D721Med (cell line): ENCODE results near the gene LHX4.
A peak's percentile ranks its signal among the peaks of the same experiment; 100 is the strongest.

ENCODE experiments used
- DNase-seq: peaks from one replicate; pipeline ENCODE4 v3.0.0; 2011; ENCODE audit warnings: low spot score; ENCODE audit not compliant: insufficient read length
- FAIRE-seq: peaks from 2 replicates; lab custom pipeline; 2011; peaks lifted over from hg19 to GRCh38; lab: Jason Lieb, UNC
- CTCF ChIP-seq: IDR thresholded peaks from 2 replicates; pipeline ENCODE4 v1.5.1; 2012; ENCODE audit warnings: mild to moderate bottlenecking, control low read depth; ENCODE audit not compliant: insufficient read depth; ENCODE audit errors: missing control alignments

Gene LHX4

GRCh38 chr1:180261524-180262155 is 31.6 kb downstream of the LHX4 start:
- DNase-seq (no peak), FAIRE-seq (peak; percentile 74)
- TF ChIP-seq CTCF = no peak

- DNase-seq = no peak
- no peak for FAIRE-seq
- TF ChIP-seq CTCF = no peak
Measured at GRCh38 chr1:180262628-180263488, 32.8 kb downstream of the LHX4 start.

GRCh38 chr1:180264595-180264994 is 34.5 kb downstream of the LHX4 start:
- DNase-seq = no peak
- FAIRE-seq = no peak

DNA sequence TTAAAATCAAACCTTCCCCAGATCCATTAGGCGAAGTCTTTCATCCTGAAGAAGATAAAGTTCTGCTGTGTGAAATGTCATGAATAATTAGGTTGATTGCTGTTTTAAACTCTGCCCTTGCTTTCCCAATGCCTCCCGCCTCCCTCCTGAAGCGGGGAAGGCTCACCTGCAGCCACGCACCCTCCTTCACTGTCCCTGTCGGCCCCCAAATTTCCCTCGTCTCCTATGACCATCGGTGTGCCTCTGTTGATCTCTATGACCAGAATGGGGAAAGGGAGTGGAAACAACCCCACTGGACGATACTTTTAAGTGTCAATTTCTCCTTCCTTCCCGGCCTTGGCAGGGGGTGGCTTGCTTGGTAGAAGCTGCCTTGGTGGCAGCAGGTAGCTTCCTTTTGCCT is 35.1 kb downstream of the LHX4 start:
- FAIRE-seq (no peak), DNase-seq (no peak)
- no peak for TF ChIP-seq CTCF

More at GRCh38 chr1:180264595-180264994, 34.5 kb downstream of the LHX4 start:
- TF ChIP-seq CTCF = no peak

GRCh38 chr1:180265871-180266270 is 35.8 kb downstream of the LHX4 start:
- DNase-seq (no peak), FAIRE-seq (no peak)
- no peak for TF ChIP-seq CTCF

DNA sequence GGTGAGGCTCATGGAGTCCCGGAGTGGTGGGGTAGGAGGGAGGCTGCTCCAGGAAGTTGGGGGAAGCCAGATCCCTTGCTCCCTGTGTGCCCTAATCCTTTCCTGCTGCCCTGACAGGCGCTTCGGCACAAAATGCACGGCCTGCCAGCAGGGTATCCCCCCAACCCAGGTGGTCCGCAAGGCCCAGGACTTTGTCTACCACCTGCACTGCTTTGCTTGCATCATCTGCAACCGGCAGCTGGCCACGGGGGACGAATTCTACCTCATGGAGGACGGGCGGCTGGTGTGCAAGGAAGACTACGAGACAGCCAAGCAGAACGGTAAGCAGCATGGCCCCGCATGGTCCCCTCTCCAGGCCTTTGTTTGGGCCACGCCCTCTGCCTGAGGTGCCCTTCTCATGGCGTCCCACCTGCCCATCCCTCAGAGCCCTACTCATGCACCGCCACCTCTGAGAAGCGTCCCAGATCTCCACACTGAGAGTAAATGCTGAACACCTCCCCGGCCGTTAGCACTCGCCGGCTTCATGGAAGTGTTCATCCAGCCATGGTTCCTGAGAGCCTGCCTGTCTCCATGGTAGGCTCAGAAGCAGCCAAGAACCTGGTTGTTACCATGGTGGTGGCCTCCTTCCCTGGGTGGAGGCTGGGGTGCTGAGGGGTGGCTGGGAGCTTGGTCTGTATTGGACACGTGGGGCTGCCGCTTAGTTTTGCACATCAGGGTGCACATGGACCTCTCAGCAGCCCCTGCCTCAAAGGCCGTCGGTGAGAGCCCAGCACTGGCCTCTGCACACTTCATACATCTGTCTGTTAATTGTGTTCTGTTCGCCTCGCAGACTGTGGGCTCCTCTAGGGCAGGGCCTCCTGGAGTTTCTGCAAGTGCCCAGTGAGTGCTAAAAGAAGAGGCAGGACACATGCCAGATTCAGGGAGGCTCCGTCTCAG is 36.5 kb downstream of the LHX4 start:
- no peak for FAIRE-seq
- TF ChIP-seq CTCF = no peak

More for the DNA sequence above, 36.5 kb downstream of the LHX4 start:
- no peak for DNase-seq
